ENCODE results near the gene CCL27.

CCL27 gene

DNA sequence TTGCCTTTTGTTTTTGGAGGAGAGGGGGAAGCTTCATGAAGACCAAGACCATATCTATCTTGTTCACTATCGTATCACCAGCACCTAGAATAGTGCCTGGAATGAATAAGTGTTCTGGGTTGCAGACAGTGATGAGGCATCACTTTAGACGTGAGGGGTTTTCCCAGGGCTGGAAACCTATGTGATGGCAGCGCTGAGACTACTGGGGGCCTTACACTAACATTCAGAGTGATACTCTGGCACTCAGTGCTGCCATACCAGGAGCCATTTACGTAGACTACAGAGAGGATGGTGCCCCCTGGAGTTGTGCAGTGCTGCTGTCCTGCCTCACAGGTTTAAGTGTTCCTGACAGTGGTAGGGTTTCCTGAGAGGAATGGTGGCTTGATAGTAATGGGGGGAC, 21.7 kb upstream of the CCL27 start:
- no peak for DNase-seq

DNA sequence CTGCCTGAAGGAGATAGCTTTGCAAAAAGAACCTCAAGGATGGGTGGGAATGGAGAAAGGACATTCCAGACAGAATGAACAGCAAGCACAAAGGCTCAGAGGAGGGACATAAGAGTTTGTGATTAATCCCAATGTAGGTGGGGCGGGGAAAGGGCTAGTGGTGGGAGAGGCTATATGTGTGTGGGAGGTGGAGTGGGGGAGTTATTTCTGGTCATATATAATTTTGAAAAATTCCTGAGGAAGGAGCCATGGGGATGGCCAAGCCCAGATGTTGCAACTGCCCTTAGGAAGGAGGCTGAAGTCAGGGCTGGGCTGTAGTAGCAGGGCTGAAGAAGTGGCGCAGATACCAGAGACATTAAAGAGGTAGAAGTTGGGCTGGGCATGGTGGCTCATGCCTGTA, 13.4 kb upstream of the CCL27 start:
- DNase-seq, result no peak

DNA sequence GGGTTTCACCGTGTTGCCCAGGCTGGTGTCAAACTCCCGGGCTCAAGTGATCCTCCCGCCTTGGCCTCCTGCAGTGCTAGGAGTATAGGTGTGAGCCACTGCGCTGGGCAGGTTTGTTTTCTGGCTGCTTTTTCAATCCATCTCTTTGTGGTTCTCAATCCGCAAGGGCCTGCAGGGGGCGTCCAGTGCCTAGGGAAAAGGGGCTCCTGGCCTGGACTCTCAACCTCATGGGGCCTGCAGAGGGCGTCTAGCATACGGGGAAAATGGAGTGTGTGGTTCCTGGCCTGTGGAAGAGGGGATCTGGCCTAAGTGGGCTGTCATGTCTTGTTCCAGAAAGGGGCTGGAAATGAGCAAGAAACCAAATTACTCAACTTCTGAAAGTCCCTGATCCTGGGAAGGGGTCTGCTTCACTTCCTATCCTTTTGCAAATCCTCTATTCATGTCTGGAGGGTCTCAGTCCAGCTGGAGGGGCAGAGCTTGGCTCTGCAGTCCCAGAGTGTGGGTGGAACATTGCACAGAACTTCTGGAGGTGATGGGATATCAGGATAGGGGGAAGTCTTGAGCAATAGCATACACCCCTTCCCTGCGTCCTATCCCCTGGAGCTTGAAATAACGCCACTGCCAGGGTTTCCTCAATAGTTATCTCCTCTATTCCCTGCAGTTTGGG, 12.7 kb upstream of the CCL27 start:
- DNase-seq, result peak; percentile 83

DNA sequence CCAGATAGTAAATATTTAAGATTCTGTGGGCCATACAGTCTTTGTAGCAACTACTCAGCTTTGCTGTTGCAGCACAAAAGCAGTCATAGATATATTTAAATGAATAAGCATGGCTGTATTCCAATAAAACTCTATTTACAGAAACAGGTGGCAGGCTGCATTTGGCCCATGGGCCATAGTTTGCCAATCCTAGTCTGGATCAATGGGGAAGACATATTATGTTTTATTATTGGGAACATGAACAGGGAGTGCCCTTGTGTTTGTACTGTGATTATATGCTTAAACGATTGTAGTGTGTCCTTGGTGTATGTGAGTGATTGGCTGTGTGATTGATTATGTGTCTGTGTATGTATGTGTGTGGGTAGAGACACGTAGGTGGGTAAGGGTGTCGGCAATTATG, 12.0 kb upstream of the CCL27 start:
- DNase-seq, result no peak

DNA sequence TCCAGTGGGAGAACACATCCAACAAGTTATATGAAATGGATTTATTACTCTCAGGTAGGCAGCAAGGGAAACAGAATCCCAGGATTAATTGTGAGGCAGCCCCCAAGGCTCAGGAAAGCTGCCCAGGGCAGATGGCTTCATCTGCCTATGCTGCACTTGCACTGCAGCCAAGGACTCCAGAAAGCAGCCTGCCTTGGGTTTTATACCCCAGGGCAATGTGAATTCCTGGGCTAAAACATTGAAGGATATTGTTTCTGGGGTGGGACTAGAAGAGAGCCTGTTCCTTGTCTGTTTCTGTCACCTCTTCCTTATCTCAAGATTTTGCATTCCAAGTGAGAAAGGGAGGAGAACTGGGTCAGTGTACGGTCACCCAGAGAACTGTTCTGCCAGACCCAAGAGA, 8.8 kb upstream of the CCL27 start:
- DNase-seq, result no peak

GRCh38 chr9:34669809-34670562, 7.5 kb upstream of the CCL27 start:
- no peak for DNase-seq

GRCh38 chr9:34665381-34666250, 3.2 kb upstream of the CCL27 start:
- DNase-seq, result peak; percentile 90

- no peak for DNase-seq
Measured at GRCh38 chr9:34665067-34665380, 2.6 kb upstream of the CCL27 start.

GRCh38 chr9:34664281-34665066, 2.0 kb upstream of the CCL27 start:
- DNase-seq, result peak; percentile 80

GRCh38 chr9:34663303-34663605, 797 bp upstream of the CCL27 start:
- DNase-seq, result no peak

- DNase-seq, result peak; percentile 55
Measured at GRCh38 chr9:34659592-34660253, 2.7 kb downstream of the CCL27 start.

DNA sequence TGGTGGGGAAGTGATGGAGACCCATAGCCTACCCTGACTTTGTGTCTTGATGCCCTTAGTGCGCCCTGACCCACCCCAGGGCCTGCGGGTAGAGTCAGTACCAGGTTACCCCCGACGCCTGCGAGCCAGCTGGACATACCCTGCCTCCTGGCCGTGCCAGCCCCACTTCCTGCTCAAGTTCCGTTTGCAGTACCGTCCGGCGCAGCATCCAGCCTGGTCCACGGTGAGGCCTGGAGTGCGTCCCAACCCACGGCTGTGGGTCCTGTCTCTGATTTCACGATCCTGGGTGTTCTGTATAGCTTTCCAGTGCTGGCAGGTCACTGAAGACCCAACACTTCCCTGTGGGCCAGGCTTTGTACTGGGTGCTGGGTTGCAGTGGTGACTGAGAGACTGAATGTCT, 4.0 kb downstream of the CCL27 start:
- DNase-seq, result no peak

GRCh38 chr9:34656992-34657391, 5.5 kb downstream of the CCL27 start:
- DNase-seq, result no peak

DNA sequence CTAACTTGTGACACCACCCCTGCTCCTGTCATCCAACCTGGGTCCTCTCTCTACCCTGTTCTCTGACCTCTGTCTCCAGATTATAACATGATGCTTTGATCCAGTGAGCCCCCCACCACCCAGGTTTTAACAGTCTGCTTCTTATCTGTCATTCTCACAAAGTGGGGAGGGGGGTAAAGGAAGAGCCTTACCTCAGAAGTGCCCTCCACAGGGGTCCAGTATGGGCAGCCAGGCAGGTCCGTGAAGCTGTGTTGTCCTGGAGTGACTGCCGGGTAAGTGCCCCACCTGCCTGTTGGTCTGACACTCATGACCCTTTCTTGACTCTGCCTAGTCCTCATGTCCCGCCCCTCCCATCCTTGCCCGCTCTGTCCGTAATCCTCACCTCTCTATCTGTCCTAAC, 7.1 kb downstream of the CCL27 start:
- DNase-seq, result no peak

DNA sequence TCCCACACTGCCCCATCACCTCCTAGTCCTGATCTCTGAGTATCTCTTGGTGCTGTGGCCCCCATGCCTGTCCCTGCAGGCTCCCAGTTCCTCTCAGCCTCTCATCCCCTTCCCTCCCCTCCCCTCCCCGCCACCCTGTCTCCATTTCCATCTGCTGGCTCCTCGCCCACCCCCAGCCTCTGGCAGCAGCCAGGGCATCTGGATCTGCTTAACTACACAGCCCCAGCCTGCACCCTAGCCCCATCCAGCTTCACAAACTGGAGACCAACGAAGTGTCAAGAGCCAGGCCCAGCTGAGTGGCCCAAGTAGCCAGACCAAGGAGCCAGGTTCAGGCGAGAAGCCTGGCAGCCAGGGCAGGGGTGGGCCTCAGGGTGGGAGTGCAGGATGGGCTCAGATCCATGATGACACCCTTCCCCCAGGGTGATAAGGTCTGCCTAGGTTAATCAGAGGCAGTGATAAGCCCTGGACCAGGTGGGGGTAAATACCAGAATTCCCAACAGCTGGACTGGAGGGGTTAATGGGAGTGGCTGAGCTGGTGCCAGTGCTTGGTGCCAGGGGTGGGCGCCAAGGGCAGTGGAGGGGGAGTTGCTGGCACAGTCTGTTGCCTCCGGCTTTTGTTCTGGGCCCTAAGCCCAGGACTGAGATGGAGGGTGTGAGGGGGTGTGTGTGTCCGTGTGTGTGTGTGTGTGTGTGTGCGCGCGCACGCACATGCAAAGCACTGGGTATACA, 8.0 kb downstream of the CCL27 start:
- DNase-seq, result no peak

DNA sequence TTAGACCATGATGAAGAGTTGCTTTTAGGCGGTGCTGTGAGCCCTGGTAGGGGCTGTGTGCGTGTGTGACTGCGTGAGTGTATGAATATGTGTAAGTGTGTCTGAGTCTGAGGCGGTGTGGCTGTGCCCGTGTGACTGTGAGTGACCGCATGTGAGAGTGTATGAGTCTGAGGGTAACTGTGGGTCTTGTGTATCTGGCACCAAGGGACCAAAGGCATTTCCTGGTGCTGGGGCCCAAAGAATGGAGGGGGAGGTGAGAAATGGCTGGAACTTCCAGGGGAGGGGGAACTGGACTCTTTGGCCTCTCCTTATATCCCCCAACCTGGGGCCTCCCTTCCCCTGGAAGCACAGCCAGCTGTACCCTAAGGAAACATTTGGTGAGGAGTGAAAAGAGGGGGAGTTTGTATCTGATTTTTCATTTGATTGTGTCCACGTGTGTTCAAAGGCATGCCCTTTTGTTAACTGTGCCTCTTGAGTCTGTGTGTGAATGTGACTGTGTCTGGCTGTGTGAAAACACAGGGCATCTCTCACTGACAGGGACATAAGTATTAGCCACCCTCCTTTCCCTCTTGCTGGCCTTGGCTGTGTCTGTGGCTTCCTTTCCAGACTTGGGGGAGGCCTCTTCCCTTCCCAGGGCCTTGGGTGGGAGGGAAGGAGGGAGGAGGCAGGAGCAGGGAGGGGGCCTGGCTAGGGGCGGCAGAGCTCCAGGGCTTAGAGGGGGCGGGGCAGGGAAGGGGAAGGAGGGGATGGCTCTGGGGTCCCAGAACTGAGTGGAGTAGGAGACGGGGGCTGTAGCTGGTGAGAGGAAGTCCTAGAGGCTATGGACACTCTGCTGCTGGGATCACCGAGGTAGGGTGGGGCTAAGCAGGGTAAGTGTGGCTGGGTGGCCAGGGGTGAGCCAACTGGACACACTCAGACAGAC, 9.0 kb downstream of the CCL27 start:
- DNase-seq, result no peak

DNA sequence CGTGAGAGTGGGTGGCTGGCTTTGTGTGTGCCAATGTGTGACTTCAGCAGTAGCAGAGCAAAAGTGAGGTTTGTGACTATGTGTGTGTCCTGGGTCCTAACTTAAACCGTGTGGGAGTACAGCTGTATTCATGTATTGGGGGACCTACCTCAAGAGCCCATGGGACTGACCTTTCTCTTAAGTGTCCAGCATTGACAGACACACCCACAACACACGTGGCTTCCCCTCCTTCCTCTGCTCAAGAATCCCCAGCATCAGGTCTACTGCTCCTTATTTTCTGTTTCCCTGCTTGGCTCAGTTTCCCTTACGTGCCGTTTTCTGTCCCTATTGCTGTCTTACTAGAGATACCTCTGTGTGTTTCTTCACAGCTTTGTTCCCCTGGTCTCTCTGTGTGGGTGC, 9.9 kb downstream of the CCL27 start:
- DNase-seq, result no peak

GRCh38 chr9:34651876-34652601, 10.4 kb downstream of the CCL27 start, which contains the start of gene IL11RA:
Gene IL11RA (plus strand): TSS chr9:34652185. CDS start chr9:34655218, 3,033 bp downstream.
- no peak for DNase-seq

DNA sequence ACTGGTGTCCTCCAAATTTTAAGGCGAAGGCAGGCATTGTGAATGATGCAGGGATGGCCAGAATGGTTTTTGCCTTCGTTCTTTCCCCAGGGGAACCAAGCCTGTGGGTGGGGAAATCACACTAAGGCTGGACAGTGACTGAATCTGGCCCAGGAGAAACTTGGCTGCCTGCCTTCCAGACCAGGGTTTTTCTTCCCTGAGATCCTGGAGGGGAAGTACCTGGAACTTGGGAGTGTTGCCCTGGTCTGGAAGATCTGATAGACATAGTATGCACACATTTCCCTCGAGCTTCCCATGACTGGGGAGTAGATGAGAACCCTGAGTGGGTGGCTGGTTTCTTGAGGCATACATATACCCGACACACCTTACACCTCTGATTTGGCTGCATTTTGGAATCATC, 11.1 kb downstream of the CCL27 start:
- no peak for DNase-seq

DNA sequence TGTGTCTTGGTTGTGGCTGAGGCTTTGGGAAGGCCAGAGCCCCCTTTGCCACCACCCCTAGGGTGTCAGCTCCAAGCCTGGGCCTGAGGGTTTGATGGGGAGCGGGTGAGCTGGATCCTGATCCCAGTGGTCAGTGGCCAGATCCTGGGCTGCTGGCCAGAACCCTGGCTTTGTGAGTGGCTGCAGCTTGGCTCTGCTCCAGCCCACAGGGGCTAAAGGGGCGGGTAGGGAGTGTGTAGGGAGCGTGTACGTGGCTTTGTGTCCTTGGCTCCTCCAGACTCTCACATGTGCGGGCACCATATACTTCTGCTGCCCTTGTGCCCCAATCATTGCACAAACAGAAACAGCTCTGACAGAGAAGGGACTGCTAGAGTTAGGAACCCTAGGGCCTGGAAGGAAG, 11.6 kb downstream of the CCL27 start:
- no peak for DNase-seq
